SU-DHL-6 (cell line): Measurements from ENCODE around the gene DISP3.

Experiments
- H2AFZ ChIP-seq: fragments of 200-600 bp; sonication (generic); 2 replicates; pipeline ENCODE4 v1.6.1; 2014; ENCODE audit warnings: low read depth, mild to moderate bottlenecking, moderate library complexity, mixed read lengths, antibody characterized with exemption, low read length; ENCODE audit not compliant: severe bottlenecking
- H3F3A ChIP-seq: fragments of 200-600 bp; shearing (Covaris generic); 2 replicates; pipeline ENCODE4 v1.6.0; 2016; ENCODE audit warnings: antibody characterized with exemption, mild to moderate bottlenecking; ENCODE audit not compliant: insufficient read depth
- H3K27ac ChIP-seq: fragments of 200-600 bp; sonication (generic); 2 replicates; pipeline ENCODE4 v1.5.1; 2016; ENCODE audit warnings: low read depth, mild to moderate bottlenecking, low read length, moderate library complexity, mixed read lengths
- H3K27me3 ChIP-seq: fragments of 200-600 bp; sonication (generic), shearing (Covaris generic); 2 replicates; pipeline ENCODE4 v1.6.0; 2014; ENCODE audit warnings: mild to moderate bottlenecking, low read length
- H3K36me3 ChIP-seq: fragments of 200-600 bp; sonication (generic); 2 replicates; pipeline ENCODE4 v1.6.1; 2014; ENCODE audit warnings: mild to moderate bottlenecking, low read length, mixed read lengths
- H3K4me2 ChIP-seq: fragments of 300-600, 200-600 bp; shearing (Covaris generic), sonication (generic); 2 replicates; pipeline ENCODE4 v1.6.0; 2014; ENCODE audit warnings: low read length, low read depth, mild to moderate bottlenecking; ENCODE audit not compliant: poor library complexity, severe bottlenecking
- H3K4me3 ChIP-seq: fragments of 200-600 bp; sonication (generic); 2 replicates; pipeline ENCODE4 v1.5.1; 2014; ENCODE audit warnings: antibody characterized with exemption, low read length, mild to moderate bottlenecking, mixed read lengths; ENCODE audit not compliant: insufficient read depth, poor library complexity, severe bottlenecking
- H3K79me2 ChIP-seq: fragments of 200-600 bp; sonication (generic); 2 replicates; pipeline ENCODE4 v1.6.1; 2014; ENCODE audit warnings: mild to moderate bottlenecking, low read length, moderate library complexity; ENCODE audit not compliant: insufficient read depth
- H3K9ac ChIP-seq: fragments of 200-600 bp; sonication (generic); 2 replicates; pipeline ENCODE4 v1.7.0; 2014; ENCODE audit warnings: mild to moderate bottlenecking, low read length
- H3K9me2 ChIP-seq: fragments of 200-600 bp; sonication (generic); replicated peaks from 2 replicates; pipeline ENCODE4 v1.6.1; 2014; ENCODE audit warnings: low read length; ENCODE audit not compliant: insufficient read depth
- H3K9me3 ChIP-seq: fragments of 200-600 bp; sonication (generic); 2 replicates; pipeline ENCODE4 v1.6.1; 2014; ENCODE audit warnings: low read length, mixed read lengths; ENCODE audit not compliant: insufficient read depth
- H4K20me1 ChIP-seq: fragments of 200-600 bp; sonication (generic); 2 replicates; pipeline ENCODE4 v1.6.1; 2014; ENCODE audit warnings: low read depth, mild to moderate bottlenecking, antibody characterized with exemption, low read length, moderate library complexity, mixed read lengths
- CTCF ChIP-seq: fragments of 200-600 bp; sonication (generic); IDR thresholded peaks from one replicate; pipeline ENCODE4 v1.5.1; 2017; ENCODE audit warnings: antibody characterized with exemption, mild to moderate bottlenecking, low read length, moderate library complexity; ENCODE audit not compliant: insufficient read depth, poor library complexity, severe bottlenecking
- EZH2phosphoT487 ChIP-seq: fragments of 200-600 bp; sonication (generic), shearing (Covaris generic); conservative IDR thresholded peaks from 2 replicates; pipeline ENCODE4 v1.6.1; 2018; ENCODE audit warnings: mild to moderate bottlenecking, antibody characterized with exemption, low read length, moderate library complexity, mixed read lengths

The DISP3 gene

GRCh38 chr1:11472284-11472683, 6.7 kb upstream of the DISP3 start:
- no peaks in the 10 kb centered on the region for H3K27me3 ChIP-seq
- no peaks in the 10 kb centered on the region for H3F3A ChIP-seq
- H3K9me3 ChIP-seq: no peaks in the 10 kb centered on the region
- H3K79me2 ChIP-seq: no peaks in the 10 kb centered on the region
- H3K27ac ChIP-seq: no peak overlapping the region
- no peak overlapping the region for H3K4me3 ChIP-seq
- TF ChIP-seq CTCF (no peak), EZH2phosphoT487 (no peak)
- H3K9me2 ChIP-seq: no peaks in the 10 kb centered on the region
- no peak overlapping the region for H3K4me2 ChIP-seq
- no peaks in the 10 kb centered on the region for H4K20me1 ChIP-seq
- H3K9ac ChIP-seq: no peak overlapping the region
- no peaks in the 10 kb centered on the region for H3K36me3 ChIP-seq
- no peak overlapping the region for H2AFZ ChIP-seq

GRCh38 chr1:11472741-11473140, 6.2 kb upstream of the DISP3 start:
- H3K27me3 ChIP-seq: no peaks in the 10 kb centered on the region

GRCh38 chr1:11473491-11474034, 5.4 kb upstream of the DISP3 start:
- Histone ChIP-seq H3K79me2 (no peaks in the 10 kb centered on the region), H3F3A (no peaks in the 10 kb centered on the region), H3K27ac (no peak overlapping the region), H4K20me1 (no peaks in the 10 kb centered on the region), H3K36me3 (no peaks in the 10 kb centered on the region), H3K9me3 (no peaks in the 10 kb centered on the region), H3K9ac (no peak overlapping the region), H3K4me3 (no peak overlapping the region), H3K4me2 (no peak overlapping the region), H2AFZ (no peak overlapping the region), H3K9me2 (no peaks in the 10 kb centered on the region), H3K27me3 (no peaks in the 10 kb centered on the region)
- no peak for TF ChIP-seq EZH2phosphoT487

More at GRCh38 chr1:11472741-11473140, 6.2 kb upstream of the DISP3 start:
- Histone ChIP-seq H3K4me2 (no peak overlapping the region), H3K9me2 (no peaks in the 10 kb centered on the region), H3K9ac (no peak overlapping the region), H3K4me3 (no peak overlapping the region), H4K20me1 (no peaks in the 10 kb centered on the region), H3F3A (no peaks in the 10 kb centered on the region), H3K9me3 (no peaks in the 10 kb centered on the region), H3K79me2 (no peaks in the 10 kb centered on the region), H2AFZ (no peak overlapping the region), H3K27ac (no peak overlapping the region), H3K36me3 (no peaks in the 10 kb centered on the region)
- no peak for TF ChIP-seq CTCF

GRCh38 chr1:11474826-11475225, 4.1 kb upstream of the DISP3 start:
- no peaks in the 10 kb centered on the region for H3F3A ChIP-seq
- H3K4me3 ChIP-seq: no peak overlapping the region
- H3K79me2 ChIP-seq: no peaks in the 10 kb centered on the region
- H3K9ac ChIP-seq: no peak overlapping the region
- no peaks in the 10 kb centered on the region for H4K20me1 ChIP-seq
- H3K9me2 ChIP-seq: no peaks in the 10 kb centered on the region
- H3K4me2 ChIP-seq: no peak overlapping the region
- H3K36me3 ChIP-seq: no peaks in the 10 kb centered on the region
- TF ChIP-seq EZH2phosphoT487 (no peak), CTCF (no peak)
- no peaks in the 10 kb centered on the region for H3K9me3 ChIP-seq
- no peak overlapping the region for H2AFZ ChIP-seq
- H3K27ac ChIP-seq: no peak overlapping the region
- H3K27me3 ChIP-seq: no peaks in the 10 kb centered on the region
